Neural progenitor cell (in vitro differentiated cells): ENCODE results near the gene UQCRQ.

ENCODE experiments used
- EZH2 ChIP-seq: fragments of 200-600 bp; sonication (generic); IDR thresholded peaks from 2 replicates; pipeline ENCODE4 v1.6.1; 2017; ENCODE audit warnings: antibody characterized with exemption, mild to moderate bottlenecking, moderate library complexity
- TF ChIP-seq, protein P1 (sequence below): fragments of 200-600 bp; sonication (generic); IDR thresholded peaks from 2 replicates; pipeline ENCODE4 v1.5.1; 2017; ENCODE audit warnings: antibody characterized with exemption, mild to moderate bottlenecking

DNA sequence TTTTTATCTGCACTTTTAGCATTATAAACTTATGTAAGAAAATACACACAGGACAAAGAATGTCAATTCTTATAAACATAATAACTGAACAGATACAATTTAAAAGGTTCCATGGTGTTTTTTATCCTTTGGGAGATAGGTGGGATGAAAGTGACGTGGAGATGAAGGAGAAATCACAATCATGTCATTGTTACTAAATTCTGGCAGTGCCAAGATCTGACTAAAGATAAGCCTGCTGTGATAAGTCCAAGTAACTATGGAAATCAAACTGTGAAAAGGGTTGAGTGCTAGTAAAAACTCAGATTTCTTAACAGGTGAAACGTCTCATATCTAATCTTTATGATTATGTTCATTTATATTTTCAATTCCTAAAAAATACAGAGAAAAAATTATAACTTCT, 18.1 kb downstream of the UQCRQ start:
- TF ChIP-seq, protein P1, sequence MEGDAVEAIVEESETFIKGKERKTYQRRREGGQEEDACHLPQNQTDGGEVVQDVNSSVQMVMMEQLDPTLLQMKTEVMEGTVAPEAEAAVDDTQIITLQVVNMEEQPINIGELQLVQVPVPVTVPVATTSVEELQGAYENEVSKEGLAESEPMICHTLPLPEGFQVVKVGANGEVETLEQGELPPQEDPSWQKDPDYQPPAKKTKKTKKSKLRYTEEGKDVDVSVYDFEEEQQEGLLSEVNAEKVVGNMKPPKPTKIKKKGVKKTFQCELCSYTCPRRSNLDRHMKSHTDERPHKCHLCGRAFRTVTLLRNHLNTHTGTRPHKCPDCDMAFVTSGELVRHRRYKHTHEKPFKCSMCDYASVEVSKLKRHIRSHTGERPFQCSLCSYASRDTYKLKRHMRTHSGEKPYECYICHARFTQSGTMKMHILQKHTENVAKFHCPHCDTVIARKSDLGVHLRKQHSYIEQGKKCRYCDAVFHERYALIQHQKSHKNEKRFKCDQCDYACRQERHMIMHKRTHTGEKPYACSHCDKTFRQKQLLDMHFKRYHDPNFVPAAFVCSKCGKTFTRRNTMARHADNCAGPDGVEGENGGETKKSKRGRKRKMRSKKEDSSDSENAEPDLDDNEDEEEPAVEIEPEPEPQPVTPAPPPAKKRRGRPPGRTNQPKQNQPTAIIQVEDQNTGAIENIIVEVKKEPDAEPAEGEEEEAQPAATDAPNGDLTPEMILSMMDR, result no peak
- no peak for TF ChIP-seq EZH2
